ENCODE results near the gene CLCNKB. TPM values are rescaled to one million over a fixed set of nuclear protein-coding genes. Genes with fewer than 3 reads are reported as not detected.

Gene CLCNKB
- total RNA-seq, 4 donors from 2014 or later: not detected

GRCh38 chr1:16092097-16092922 lies 48.7 kb downstream of the CLCNKB start:
- Histone ChIP-seq H3K27ac (no peak overlapping the region), H3K4me1 (no peaks in the 10 kb centered on the region), H3K36me3 (no peaks in the 10 kb centered on the region), H3K27me3 (no peaks in the 10 kb centered on the region), H3K4me3 (no peak overlapping the region), H3K9me3 (no peaks in the 10 kb centered on the region)
- intact Hi-C loops (cut with DNase I; ENCODE audit: low total_unique reads): loop anchor here (5.0 kb wide), 1 partner anchor 50 kb away; no protein-coding TSS in a partner anchor
- DNase-seq: no peak
- ATAC-seq: no peak
- TF ChIP-seq CTCF (IDR thresholded peaks at IDR 0.05 in 4 of 5, conservative IDR thresholded peaks at IDR 0.05 in 1 of 5) (no peak), POLR2A (IDR thresholded peaks at IDR 0.05) (no peak)
- in situ Hi-C loops (cut with MboI; ENCODE audit: low sequenced_read_pairs in 4 of 4): loop anchor here in 3 of 4 donors (25.0 kb wide), 1 partner anchor 270 kb away; the partner anchor contains the start of genes FBXO42 (in 3 of the 3) and SZRD1 (in 3 of the 3)

- no peaks in the 10 kb centered on the region for H3K27me3 ChIP-seq
- H3K4me1 ChIP-seq: no peaks in the 10 kb centered on the region
- no peak for ATAC-seq
- no peaks in the 10 kb centered on the region for H3K9me3 ChIP-seq
- DNase-seq: no peak
- intact Hi-C loops (cut with DNase I; ENCODE audit: low total_unique reads): loop anchor here (5.0 kb wide), 1 partner anchor 49 kb away; no protein-coding TSS in a partner anchor
- no peak overlapping the region for H3K27ac ChIP-seq
- no peaks in the 10 kb centered on the region for H3K36me3 ChIP-seq
- no peak for TF ChIP-seq POLR2A (IDR thresholded peaks at IDR 0.05)
- TF ChIP-seq CTCF (IDR thresholded peaks at IDR 0.05 in 4 of 5, conservative IDR thresholded peaks at IDR 0.05 in 1 of 5): no peak
- in situ Hi-C loops (cut with MboI; ENCODE audit: low sequenced_read_pairs in 4 of 4): loop anchor here in 3 of 4 donors (25.0 kb wide), 1 partner anchor 269 kb away; the partner anchor contains the start of genes FBXO42 (in 3 of the 3) and SZRD1 (in 3 of the 3)
- H3K4me3 ChIP-seq: no peak overlapping the region
Observed at GRCh38 chr1:16092923-16093511, 49.4 kb downstream of the CLCNKB start.

- no peak overlapping the region for H3K4me3 ChIP-seq
- no peak overlapping the region for H3K27ac ChIP-seq
- H3K4me1 ChIP-seq: no peaks in the 10 kb centered on the region
- H3K36me3 ChIP-seq: no peaks in the 10 kb centered on the region
- in situ Hi-C loops (cut with MboI; ENCODE audit: low sequenced_read_pairs in 4 of 4) (loop anchor here in 3 of 4 donors (25.0 kb wide), 1 partner anchor 269 kb away; the partner anchor contains the start of genes FBXO42 (in 3 of the 3) and SZRD1 (in 3 of the 3)), intact Hi-C loops (cut with DNase I; ENCODE audit: low total_unique reads) (loop anchor here (5.0 kb wide), 1 partner anchor 49 kb away; no protein-coding TSS in a partner anchor)
- DNase-seq (no peak), ATAC-seq (no peak)
- TF ChIP-seq POLR2A (IDR thresholded peaks at IDR 0.05): no peak
- no peak for TF ChIP-seq CTCF (IDR thresholded peaks at IDR 0.05 in 4 of 5, conservative IDR thresholded peaks at IDR 0.05 in 1 of 5)
- H3K27me3 ChIP-seq: no peaks in the 10 kb centered on the region
- no peaks in the 10 kb centered on the region for H3K9me3 ChIP-seq
Observed at GRCh38 chr1:16093611-16094010, 50.0 kb downstream of the CLCNKB start.

- TF ChIP-seq CTCF (IDR thresholded peaks at IDR 0.05 in 4 of 5, conservative IDR thresholded peaks at IDR 0.05 in 1 of 5) (no peak), POLR2A (IDR thresholded peaks at IDR 0.05) (no peak)
- no peaks in the 10 kb centered on the region for H3K9me3 ChIP-seq
Observed at GRCh38 chr1:16094453-16095158, 51.0 kb downstream of the CLCNKB start.

More at GRCh38 chr1:16094453-16095158, 51.0 kb downstream of the CLCNKB start:
- ATAC-seq (no peak), DNase-seq (no peak)
- Histone ChIP-seq H3K4me1 (no peaks in the 10 kb centered on the region), H3K36me3 (no peaks in the 10 kb centered on the region), H3K27ac (no peak overlapping the region), H3K4me3 (no peak overlapping the region), H3K27me3 (peaks cover 0 to 2% (median 0%) of the 10 kb centered on the region in 3 donors)
- intact Hi-C loops (cut with DNase I; ENCODE audit: low total_unique reads): loop anchor here (5.0 kb wide), 1 partner anchor 48 kb away; no protein-coding TSS in a partner anchor
- in situ Hi-C loops (cut with MboI; ENCODE audit: low sequenced_read_pairs in 4 of 4): loop anchor here in 3 of 4 donors (25.0 kb wide), 1 partner anchor 268 kb away; the partner anchor contains the start of genes FBXO42 (in 3 of the 3) and SZRD1 (in 3 of the 3)

Measured in gastrocnemius medialis (tissue), 4 donors.